Muscle of leg (tissue), 11 donors: ENCODE results near the gene FAM174C. TPM values are rescaled to one million over a fixed set of nuclear protein-coding genes. Genes with fewer than 3 reads are reported as not detected.
"Not testable (repeated sequence)": the region's sequence is repeated elsewhere in the genome, so short reads cannot be mapped to it uniquely, and the experiment has no call there.

Source experiments
- DNase-seq: peaks from one replicate; pipeline ENCODE4 v3.0.0; 2013
- H3K27ac ChIP-seq: one replicate; pipeline ENCODE4 v1.5.1; 2013; ENCODE audit warnings: mild to moderate bottlenecking, low read length, control low read depth
- H3K27me3 ChIP-seq: one replicate; pipeline ENCODE4 v1.6.1; 2013; ENCODE audit warnings: low read length; ENCODE audit not compliant: control insufficient read depth, insufficient read depth
- H3K36me3 ChIP-seq: one replicate; pipeline ENCODE4 v1.6.1; 2013; ENCODE audit warnings: low read length; ENCODE audit not compliant: control insufficient read depth, insufficient read depth
- H3K4me1 ChIP-seq: one replicate; pipeline ENCODE4 v1.6.1; 2013; ENCODE audit warnings: low read length; ENCODE audit not compliant: control insufficient read depth, insufficient read depth
- H3K4me3 ChIP-seq: one replicate; pipeline ENCODE4 v1.5.1; 2013; ENCODE audit warnings: low read length, control low read depth
- H3K9me3 ChIP-seq: replicated peaks from 2 replicates; pipeline ENCODE4 v1.6.1; 2013; ENCODE audit warnings: low read depth, low read length; ENCODE audit not compliant: control insufficient read depth
- WGBS: methylation state at CpG from one replicate; pipeline ENCODE4 v1.1.5; 2013; ENCODE audit warnings: missing lambda C conversion rate; ENCODE audit not compliant: insufficient coverage; 5-methylcytosine and 5-hydroxymethylcytosine counted together
- polyA plus RNA-seq, 8 donors: library from polyadenylated mRNA; unstranded; fragments of 120-200 nt; gene quantifications; one replicate each; pipeline versions ENCODE4 v1.2.1 to v1.2.3, GENCODE V29; 2013; ENCODE audit warnings: inconsistent platforms in 1 of 8, low replicate concordance in 1 of 8; ENCODE audit not compliant: insufficient read length in 8 of 8, insufficient read depth in 1 of 8
- total RNA-seq: library from RNA; stranded (reverse); fragments of 120-200 nt; gene quantifications from one replicate; pipeline ENCODE4 v1.2.4, GENCODE V29; 2013

The FAM174C gene
- total and polyA plus RNA-seq, 9 donors = 11.6 to 17.8 (median 15.1) TPM

GRCh38 chr19:1313695-1314613 lies 38.6 kb downstream of the FAM174C start:
- Histone ChIP-seq H3K4me1 (peaks cover 43% of the 10 kb centered on the region), H3K9me3 (no peaks in the 10 kb centered on the region), H3K36me3 (no peaks in the 10 kb centered on the region), H3K27me3 (peaks cover 55% of the 10 kb centered on the region), H3K4me3 (no peak overlapping the region), H3K27ac (no peak overlapping the region)
- DNase-seq = no peak
- 51% methylated on average over 31 of the region's 32 CpGs for WGBS

GRCh38 chr19:1315470-1316166 lies 40.3 kb downstream of the FAM174C start:
- Histone ChIP-seq H3K27ac (no peak overlapping the region), H3K36me3 (no peaks in the 10 kb centered on the region), H3K9me3 (no peaks in the 10 kb centered on the region), H3K4me3 (no peak overlapping the region), H3K27me3 (peaks cover 51% of the 10 kb centered on the region), H3K4me1 (peaks cover 43% of the 10 kb centered on the region)
- WGBS = 4% methylated on average over 53 of the region's 58 CpGs
- peak; percentile 66 for DNase-seq

GRCh38 chr19:1316466-1316865 lies 41.1 kb downstream of the FAM174C start:
- Histone ChIP-seq H3K27ac (no peak overlapping the region), H3K36me3 (no peaks in the 10 kb centered on the region), H3K4me1 (peaks cover 36% of the 10 kb centered on the region), H3K9me3 (no peaks in the 10 kb centered on the region), H3K27me3 (peaks cover 50% of the 10 kb centered on the region), H3K4me3 (no peak overlapping the region)
- DNase-seq = no peak
- WGBS = 74% methylated on average over 13 of the region's 13 CpGs

- WGBS = 72% methylated on average over 14 of the region's 17 CpGs
- peaks cover 50% of the 10 kb centered on the region for H3K27me3 ChIP-seq
- H3K4me3 ChIP-seq = no peak overlapping the region
- H3K9me3 ChIP-seq = no peaks in the 10 kb centered on the region
- no peaks in the 10 kb centered on the region for H3K36me3 ChIP-seq
- peaks cover 27% of the 10 kb centered on the region for H3K4me1 ChIP-seq
- DNase-seq = no peak
- H3K27ac ChIP-seq = no peak overlapping the region
Observed at GRCh38 chr19:1317274-1318003, 42.1 kb downstream of the FAM174C start.

- no peak for DNase-seq
- H3K27ac ChIP-seq = no peak overlapping the region
- H3K27me3 ChIP-seq = peaks cover 45% of the 10 kb centered on the region
- H3K4me3 ChIP-seq = no peak overlapping the region
- 24% methylated on average over 32 of the region's 46 CpGs for WGBS
- no peaks in the 10 kb centered on the region for H3K9me3 ChIP-seq
- H3K36me3 ChIP-seq = no peaks in the 10 kb centered on the region
- H3K4me1 ChIP-seq = peaks cover 13% of the 10 kb centered on the region
Observed at GRCh38 chr19:1318678-1319471, 43.5 kb downstream of the FAM174C start.

GRCh38 chr19:1320282-1320650 lies 44.9 kb downstream of the FAM174C start:
- DNase-seq, H3K9me3 ChIP-seq, H3K27ac ChIP-seq, H3K36me3 ChIP-seq, H3K4me3 ChIP-seq: not testable (repeated sequence)
- WGBS = no CpG with 5 or more reads among the region's 3 CpGs
- H3K4me1 ChIP-seq = peaks cover 15% of the 10 kb centered on the region
- peaks cover 51% of the 10 kb centered on the region for H3K27me3 ChIP-seq

- no peak overlapping the region for H3K4me3 ChIP-seq
- no peak for DNase-seq
- peaks cover 44% of the 10 kb centered on the region for H3K27me3 ChIP-seq
- peaks cover 9% of the 10 kb centered on the region for H3K4me1 ChIP-seq
- no peaks in the 10 kb centered on the region for H3K9me3 ChIP-seq
- H3K27ac ChIP-seq = no peak overlapping the region
- no peaks in the 10 kb centered on the region for H3K36me3 ChIP-seq
- 91% methylated on average over 8 of the region's 9 CpGs for WGBS
Observed at GRCh38 chr19:1321539-1321938, 46.2 kb downstream of the FAM174C start.

GRCh38 chr19:1322198-1322981 lies 47.1 kb downstream of the FAM174C start:
- WGBS = 80% methylated on average over 14 of the region's 16 CpGs
- H3K36me3 ChIP-seq = no peaks in the 10 kb centered on the region
- peaks cover 38% of the 10 kb centered on the region for H3K27me3 ChIP-seq
- no peaks in the 10 kb centered on the region for H3K9me3 ChIP-seq
- H3K4me1 ChIP-seq = peaks cover 9% of the 10 kb centered on the region
- no peak overlapping the region for H3K4me3 ChIP-seq
- DNase-seq = no peak
- no peak overlapping the region for H3K27ac ChIP-seq

- Histone ChIP-seq H3K36me3 (no peaks in the 10 kb centered on the region), H3K27ac (no peak overlapping the region), H3K27me3 (peaks cover 21% of the 10 kb centered on the region), H3K9me3 (no peaks in the 10 kb centered on the region), H3K4me3 (no peak overlapping the region), H3K4me1 (peaks cover 9% of the 10 kb centered on the region)
- 88% methylated on average over 2 of the region's 12 CpGs for WGBS
- no peak for DNase-seq
Observed at GRCh38 chr19:1324249-1324805, 49.0 kb downstream of the FAM174C start.
